Measurements from ENCODE around the gene TATDN3.
"Not testable (repeated sequence)": the region's sequence is repeated elsewhere in the genome, so short reads cannot be mapped to it uniquely, and the experiment has no call there.

TATDN3 gene, protein sequence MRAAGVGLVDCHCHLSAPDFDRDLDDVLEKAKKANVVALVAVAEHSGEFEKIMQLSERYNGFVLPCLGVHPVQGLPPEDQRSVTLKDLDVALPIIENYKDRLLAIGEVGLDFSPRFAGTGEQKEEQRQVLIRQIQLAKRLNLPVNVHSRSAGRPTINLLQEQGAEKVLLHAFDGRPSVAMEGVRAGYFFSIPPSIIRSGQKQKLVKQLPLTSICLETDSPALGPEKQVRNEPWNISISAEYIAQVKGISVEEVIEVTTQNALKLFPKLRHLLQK

DNA sequence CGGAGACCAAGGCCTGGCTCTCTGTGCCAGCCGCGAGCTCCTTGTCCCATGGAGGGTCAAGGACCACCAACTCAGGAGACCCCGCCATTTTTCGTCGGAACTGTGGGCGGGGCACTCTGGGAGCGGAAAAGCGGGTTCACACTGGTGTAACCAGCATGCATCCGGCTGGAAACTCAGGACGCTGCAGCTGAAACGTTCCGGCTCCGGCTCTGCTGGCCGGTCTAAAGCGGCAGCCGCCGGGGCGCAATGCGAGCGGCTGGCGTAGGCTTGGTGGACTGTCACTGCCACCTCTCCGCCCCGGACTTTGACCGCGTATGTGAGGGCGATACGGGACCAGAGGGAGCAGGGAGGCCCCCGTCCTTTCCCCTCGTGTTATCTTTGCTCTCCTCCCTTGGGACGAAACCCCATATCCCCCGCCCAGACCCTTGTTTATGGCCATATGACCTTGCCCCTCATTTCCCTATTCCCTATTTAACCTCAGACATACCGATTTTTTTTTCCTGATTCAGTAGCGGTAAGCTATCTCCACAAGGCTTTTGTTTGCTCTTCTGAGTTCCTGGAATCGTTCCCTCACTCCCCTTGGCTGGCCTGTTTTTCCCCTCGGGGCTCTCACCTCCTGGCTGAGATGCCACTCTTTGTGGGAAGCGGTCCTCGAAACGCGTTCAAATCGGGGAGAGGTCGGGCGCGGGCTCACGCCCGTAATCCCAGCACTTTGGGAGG is at the start of gene TATDN3, which contains the start of gene NSL1:
Gene TATDN3 (plus strand): TSS at position 219 of the 720 bp plus-strand sequence. CDS start 28 bp downstream, at position 247.
Gene NSL1 (minus strand): TSS at position 102 of the 720 bp plus-strand sequence. CDS start 14 bp downstream, at position 88.
- peak; percentile 87 for DNase-seq (ENCODE audit: low read depth in 2 of 2)

DNA sequence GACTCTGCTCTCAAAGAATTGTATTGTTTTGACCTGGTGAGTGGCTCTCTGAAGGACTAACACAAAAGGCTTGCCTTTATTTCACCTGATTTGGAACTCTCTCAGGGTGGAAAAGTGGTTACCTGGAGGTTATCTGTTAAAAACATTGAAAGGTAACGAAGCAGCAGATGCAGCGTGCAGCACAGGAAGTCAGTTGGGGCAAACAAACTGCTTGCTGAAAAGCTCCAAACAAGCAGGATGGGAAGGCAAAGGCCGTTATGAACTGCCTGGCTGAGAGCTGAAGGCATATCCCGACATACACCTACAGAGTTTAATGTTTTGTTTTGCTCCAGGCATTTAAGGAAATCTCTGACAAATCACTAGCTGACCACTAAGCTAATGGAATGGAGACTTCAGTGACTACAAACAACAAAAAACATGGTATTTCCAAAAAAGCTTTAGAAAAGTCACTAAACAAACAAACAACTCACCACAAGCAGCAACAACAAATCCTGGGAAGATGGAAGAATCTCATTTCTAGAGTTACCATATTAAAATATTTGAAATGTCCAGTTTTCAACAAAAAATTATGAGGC is 47.7 kb upstream of the TATDN3 start:
- DNase-seq (ENCODE audit: low read depth in 2 of 2): no peak

DNA sequence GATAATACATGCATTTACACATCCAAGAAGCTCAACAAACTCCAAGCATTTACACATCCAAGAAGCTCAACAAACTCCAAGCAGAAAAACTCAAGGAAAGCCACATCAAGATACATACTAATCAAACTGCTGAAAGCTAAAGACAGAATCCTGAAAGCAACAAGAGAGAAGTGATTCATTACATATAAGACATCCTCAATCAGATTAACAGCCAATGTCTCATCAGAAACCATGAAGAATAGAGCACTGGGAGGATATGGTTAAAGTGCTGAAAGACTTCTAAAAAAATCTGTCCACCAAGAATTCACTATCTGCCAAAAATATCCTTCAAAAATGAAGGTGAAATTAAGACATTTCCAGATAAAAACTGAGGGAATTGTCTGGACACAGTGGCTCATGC is 46.4 kb upstream of the TATDN3 start:
- no peak for DNase-seq (ENCODE audit: low read depth in 2 of 2)

DNA sequence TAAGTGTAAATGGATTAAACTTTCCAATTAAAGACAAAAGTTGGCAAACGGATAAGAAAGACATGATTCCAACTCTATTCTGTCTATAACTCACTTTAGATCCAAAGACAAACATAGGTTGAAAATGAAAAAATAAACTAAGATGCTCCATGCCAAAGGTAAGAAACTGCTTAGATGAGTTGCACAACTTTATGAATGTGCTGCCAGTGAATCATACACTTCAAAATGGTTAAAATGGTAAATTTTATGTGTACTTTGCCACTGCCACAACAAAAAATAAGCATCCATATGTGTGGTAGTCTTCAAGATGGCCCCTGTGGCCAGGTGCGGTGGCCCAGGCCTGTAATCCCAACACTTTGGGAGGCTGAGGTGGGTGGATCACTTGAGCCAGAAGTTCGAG is 45.1 kb upstream of the TATDN3 start:
- no peak for DNase-seq (ENCODE audit: low read depth in 2 of 2)

DNA sequence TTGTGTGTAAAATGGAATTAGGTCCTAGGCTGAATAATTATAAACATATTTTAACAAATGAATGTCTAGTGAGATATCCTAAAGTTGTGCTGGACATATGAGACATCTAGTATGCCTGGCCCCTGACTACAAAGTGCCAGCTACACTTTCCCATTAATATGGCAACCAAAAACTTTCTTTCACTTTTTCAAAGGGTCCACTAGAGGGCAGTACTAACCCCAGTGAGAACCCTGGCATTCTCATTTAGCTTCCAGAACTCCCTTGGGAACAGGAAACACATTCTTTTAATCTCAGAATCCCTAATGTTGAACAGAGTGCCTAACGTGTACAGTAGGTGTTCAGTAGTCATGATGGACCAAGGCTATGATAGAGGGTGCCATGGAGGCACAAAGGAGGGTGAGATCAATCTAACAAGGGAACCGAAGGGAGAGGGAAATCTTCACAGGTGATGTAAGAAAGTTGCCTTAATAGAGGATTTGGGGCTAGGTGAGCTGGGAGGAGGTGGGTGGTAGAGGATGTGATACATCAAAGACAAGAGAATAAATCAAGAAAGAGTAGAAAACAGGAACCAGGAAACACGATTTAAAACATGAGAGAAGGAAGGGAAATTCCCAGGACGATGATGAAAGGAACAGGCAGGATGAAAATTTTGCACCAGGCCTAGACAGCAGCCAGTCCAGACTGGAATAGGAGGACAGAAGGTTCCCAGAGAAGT is 41.7 kb upstream of the TATDN3 start:
- DNase-seq (ENCODE audit: low read depth in 2 of 2): no peak

DNA sequence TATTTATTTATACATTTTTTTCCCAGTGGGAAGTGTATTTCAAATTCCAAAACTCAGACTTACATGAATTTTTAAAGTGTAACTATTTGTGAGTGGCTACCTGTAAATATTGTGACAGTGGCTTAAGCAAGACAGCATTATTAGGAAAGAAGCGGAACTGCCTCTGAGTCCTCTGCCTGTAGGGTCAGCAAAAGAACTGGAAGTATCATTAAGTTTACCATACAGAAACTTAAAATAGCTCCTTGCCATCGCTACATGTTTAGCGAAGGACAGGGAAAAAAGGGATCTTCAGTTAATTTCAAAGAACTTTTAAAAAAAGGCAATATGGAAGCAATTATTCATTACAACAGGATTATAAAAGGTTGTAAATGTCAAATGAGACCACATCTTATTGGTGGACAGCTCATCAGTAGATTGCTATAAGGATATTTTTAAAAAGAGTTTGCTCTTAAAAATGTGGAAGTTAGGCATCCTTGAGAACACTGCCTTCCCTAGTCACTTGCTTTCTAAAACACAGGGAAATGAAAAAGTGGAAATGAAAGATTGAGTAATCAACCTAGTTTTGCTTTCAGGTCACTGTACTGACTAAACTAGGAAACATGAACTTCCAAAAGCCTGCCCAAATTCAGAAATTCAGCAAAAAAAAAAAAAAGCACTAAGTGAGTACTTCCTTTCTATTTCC is 39.3 kb upstream of the TATDN3 start:
- DNase-seq (ENCODE audit: low read depth in 2 of 2): no peak

DNA sequence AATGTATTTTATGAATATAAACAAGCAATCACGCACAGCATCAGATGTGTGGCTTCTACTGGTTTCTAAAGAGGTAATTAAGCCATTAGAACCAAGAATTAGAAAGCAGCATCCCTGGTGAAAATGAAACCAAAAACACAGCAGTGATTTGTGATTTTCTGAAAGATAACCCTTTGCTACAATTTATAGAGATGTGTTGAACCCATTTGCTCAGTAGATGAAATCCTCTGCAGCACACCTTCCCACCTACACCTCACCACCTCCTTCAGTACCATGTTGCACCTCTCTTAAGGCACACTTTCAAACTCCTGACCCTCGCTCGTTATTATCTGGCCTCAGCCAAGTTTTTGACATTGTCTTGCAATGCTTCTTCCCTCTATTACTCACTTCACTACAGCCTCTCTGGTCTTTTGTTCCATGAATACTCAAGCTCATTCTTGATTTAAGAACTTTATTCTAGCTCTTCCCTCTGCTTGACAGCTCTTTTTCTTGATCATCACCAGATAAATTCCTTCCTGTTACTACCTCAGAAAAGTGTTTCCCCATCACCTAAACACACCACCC is 38.7 kb upstream of the TATDN3 start:
- DNase-seq (ENCODE audit: low read depth in 2 of 2): no peak

DNA sequence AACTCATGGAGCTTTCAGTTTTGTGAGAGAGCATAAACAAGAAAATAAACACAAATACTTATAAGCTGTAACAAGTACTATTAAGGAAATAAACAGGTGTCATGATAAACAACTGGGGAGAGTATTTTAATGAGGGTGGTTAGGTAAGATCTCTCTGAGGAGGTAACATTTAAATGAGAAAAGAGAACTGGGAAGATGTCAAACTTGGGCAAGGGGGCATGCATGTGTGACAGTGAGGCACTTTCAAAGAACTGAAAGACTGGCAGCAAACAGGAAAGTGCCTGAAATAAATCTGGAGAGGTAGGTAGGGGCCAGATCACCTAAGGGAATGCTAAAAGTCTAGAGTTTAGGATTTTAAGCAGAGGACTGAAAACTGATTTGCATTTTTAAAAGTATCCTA is 37.9 kb upstream of the TATDN3 start:
- DNase-seq (ENCODE audit: low read depth in 2 of 2): no peak

DNA sequence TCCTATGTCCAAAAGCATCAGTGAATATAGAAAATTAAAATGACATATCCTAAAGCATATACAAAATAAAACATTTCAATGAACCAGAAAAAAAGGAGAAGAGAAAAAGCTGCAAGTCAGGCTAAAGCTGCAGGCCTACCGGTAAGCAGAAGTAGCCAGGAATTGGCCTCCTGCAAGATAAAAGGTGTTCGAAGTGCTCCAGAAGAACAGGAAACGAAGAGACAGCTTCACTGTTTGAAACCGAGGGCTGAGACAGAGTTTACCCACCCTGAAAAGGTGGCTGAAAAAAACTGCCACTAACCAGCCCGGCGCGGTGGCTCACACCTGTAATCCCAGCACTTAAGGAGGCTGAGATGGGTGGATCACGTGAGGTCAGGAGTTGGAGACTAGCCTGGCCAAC is 37.5 kb upstream of the TATDN3 start:
- no peak for DNase-seq (ENCODE audit: low read depth in 2 of 2)

DNA sequence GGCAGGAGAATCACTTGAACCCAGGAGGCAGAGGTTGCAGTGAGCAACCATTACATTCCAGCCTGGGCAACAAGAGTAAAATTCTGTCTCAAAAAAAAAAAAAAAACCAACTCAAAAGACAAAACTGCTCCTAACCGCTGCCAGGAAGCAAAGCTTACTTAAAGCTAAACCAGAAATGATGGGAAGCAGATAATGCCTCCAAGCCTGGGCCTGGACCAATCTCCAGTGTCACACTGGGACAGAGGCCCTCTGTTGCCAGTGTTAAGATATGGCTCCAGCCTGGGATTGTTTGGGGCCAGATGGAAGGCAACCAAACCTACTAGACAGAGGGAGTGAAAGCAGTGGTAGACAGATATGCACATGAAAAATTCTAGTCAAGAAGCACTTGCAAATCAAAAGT is 37.0 kb upstream of the TATDN3 start:
- no peak for DNase-seq (ENCODE audit: low read depth in 2 of 2)

DNA sequence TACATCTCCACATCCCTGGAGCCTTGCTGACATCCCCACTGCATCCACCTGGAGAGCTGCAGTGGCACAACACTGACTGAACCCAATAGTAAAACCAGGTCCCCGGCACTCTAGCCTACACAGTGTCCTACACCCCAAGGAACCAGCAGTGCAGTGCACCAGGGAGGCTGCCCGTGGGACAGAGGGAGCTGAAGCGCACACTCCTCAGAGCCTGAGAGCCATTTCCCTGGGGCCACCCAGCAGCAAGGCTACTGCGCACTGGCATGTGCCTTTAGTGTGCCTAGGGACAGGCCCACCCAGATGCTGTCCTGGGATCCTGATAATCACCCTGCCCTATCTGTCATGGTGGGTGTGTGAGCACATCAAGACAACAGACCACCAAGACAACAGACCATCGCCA is 32.0 kb upstream of the TATDN3 start:
- DNase-seq (ENCODE audit: low read depth in 2 of 2): no peak

DNA sequence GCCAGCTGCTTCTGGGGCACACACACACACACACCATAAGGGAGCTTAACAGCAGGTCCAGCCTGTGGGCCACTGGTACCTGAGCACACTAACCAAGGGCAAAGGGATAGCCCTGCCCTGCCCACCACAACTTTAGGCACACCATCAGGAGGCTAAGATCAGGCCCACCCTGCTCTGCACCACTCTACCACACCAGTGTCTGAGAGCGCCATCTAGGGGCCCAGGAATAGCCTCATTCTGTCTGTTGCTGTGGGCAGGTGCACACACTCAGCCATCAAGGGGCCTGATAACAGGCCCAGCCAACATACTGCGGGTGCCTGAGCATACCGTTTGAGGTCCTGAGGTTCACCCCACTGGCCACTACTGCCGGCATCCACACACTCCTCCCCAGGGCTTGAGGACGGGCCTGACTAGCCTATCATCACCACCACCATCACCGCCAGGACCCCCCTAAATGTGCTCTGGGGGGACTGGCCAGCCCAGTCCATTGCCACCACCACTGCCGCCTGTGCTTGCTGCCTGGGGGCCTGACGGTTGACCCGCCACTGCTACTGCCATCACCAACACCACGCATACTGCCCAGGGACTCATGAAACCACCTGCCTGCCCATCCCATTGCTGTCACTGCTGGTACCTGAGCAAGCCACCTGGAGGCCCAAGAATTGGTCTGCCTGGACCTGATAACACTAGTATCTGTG is 31.4 kb upstream of the TATDN3 start:
- DNase-seq (ENCODE audit: low read depth in 2 of 2): peak in 1 of 2 donors; percentile 26

DNA sequence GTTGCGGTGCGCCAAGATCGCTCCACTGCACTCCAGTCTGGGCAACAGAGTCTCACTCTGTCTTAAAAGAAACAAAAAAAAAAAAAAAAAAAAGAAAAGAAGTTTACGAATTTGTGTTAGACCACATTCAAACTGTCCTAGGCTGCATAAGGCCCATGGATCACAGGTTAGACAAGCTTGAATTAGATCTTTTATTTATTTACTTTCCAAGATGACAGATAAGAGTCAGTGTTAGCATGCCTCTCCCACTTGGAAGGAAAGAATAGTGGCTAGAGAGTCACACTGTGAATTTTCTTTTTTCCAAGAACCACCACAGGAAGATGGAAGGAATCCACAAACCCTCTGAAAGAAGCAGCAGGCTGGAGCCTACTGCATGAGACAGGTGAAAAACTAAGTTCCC is 29.5 kb upstream of the TATDN3 start:
- no peak for DNase-seq (ENCODE audit: low read depth in 2 of 2)

DNA sequence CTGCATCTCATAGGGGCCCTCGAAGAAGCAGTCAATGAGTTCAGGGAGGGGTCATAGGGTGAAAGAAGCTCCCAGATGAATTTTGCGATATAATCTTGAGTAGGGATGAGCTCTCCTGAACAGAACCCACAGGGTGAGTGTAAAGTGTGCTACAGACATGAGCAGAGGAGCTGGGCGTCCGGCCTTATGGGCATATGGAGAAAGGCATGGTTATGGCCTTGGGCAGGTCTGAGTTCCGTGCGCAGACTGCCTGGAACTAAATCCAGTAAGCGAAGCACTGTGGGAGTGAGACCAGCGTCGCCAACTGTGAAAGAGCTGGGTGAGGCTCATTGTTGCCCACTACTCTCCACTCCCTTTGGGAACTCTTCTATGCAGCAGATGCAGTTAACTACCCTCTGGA is 28.9 kb upstream of the TATDN3 start:
- no peak for DNase-seq (ENCODE audit: low read depth in 2 of 2)

DNA sequence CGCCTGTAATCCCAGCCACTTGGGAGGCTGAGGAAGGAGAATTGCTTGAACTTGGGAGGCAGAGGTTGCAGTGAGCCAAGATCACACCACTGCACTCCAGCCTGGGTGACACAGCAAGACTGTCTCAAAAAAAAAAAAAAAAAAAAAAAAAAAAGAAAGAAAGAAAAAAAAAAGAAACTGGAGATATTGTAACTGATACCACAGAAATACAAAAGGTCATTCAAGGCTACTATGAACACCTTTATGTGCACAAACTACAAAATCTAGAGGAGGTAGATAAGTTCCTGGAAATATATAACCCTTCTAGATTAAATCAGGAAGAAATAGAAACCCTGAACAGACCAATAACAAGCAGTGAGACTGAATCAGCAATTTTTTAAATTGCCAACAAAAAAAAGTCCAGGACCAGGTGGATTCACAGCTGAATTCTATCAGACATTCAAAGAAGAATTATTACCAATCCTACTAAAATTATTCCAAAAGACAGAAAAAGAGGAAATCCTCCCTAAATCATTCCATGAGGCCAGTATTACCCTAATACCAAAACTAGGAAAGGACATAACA is 26.9 kb upstream of the TATDN3 start:
- not testable (repeated sequence) for DNase-seq (ENCODE audit: low read depth in 2 of 2)

DNA sequence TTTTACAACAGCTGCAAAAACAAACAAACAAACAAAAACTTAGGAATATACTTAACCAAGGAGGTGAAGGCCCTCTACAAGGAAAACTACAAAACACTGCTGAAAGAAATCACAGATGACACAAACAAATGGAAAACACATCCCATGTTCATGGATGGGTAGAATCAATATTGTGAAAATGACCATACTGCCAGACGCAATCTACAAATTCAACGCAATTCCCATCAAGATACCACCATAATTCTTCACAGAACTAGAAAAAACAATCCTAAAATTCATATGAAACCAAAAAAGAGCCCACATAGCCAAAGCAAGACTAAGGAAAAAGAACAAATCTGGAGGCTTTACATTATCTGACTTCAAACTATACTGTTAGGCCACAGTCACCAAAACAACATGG is 24.9 kb upstream of the TATDN3 start:
- DNase-seq (ENCODE audit: low read depth in 2 of 2): not testable (repeated sequence)

DNA sequence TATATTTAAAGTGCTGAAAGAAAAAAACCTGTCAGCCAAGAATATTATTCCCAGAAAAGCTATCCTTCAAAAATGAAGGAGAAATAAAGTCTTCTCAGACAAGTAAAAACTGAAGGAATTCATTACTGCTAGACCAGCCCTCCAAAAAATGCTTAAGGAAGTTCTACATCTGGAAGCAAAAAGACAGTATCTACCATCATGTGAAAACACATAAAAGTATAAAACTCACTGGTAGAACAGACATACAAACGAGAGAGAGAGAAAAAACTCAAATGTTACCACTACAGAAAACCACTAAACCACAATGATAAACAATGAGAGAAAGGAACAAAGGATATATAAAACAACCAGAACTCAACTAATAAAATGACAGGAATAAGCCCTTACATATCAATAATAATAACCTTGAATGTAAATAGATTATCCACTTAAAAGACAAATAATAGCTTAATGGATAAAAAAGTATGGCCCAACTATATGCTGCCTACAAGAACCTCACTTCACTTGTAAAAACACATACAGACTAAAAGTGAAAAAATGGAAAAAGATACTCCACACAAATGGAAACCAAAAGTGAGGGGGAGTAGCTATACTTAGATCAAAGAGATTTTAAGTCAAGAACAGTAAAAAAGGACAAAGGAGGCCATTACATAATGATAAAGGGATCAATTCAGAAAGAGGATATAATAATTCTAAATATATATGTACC is 22.1 kb upstream of the TATDN3 start:
- DNase-seq (ENCODE audit: low read depth in 2 of 2): no peak

DNA sequence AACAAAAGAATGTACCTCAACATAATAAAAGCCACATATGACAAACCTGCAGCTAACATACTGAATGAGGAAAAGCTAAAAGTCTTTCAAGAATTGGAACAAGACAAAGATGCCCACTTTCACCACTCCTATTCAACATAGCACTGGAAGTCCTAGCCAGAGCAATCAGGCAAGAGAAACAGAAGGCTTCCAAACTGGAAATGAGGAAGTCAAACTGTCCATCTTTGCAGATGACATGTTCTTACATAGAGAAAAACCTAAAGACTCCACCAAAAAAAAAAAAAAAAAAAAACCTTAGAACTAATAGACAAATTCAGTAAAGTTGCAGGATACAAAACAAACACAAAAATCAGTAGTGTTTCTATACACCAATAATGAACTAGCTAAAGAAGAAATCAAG is 20.4 kb upstream of the TATDN3 start:
- no peak for DNase-seq (ENCODE audit: low read depth in 2 of 2)

DNA sequence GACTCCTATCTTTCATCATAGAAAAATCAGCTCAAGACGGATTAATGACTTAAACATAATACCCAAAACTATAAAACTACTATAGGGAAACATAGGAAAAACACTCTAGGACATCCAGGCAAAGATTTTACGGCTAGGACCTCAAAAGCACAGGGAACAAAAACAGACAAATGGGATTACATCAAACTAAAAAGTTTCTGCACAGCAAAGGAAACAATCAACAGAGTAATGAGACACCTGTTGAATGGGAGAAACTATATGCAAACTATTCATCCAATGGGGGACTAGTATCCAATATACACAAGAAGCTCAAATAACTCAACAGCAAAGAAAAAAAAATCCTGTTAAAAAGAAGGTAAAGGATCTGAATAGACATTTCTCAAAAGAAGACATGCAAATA is 18.7 kb upstream of the TATDN3 start:
- DNase-seq (ENCODE audit: low read depth in 2 of 2): no peak

DNA sequence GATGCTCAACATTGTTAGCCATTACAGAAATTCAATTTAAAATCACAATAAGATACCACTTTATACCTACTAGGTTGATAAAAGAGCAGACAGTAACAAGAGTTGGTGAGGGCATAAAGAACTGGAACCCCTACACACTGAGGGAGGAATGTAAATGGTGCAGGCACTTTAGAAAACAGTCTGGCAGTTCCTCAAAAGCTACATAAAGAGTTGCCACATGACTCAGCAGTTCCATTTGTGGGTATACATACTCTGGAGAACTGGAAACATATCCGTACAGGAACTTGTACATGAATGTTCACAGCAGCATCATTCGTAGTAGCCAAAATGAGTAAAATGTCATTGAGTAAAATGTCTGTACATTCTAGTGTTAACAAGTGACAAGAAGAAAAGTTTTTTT is 17.1 kb upstream of the TATDN3 start:
- DNase-seq (ENCODE audit: low read depth in 2 of 2): no peak

All from stimulated activated CD8-positive, alpha-beta memory T cell treated with anti-CD3 and anti-CD28 coated beads, Interleukin-7, amount 100 ng/mL, for 4 hours (primary cell).